Smooth muscle cell (in vitro differentiated cells): ENCODE results near the gene GCNT4. TPM values are rescaled to one million over a fixed set of nuclear protein-coding genes. Genes with fewer than 3 reads are reported as not detected.

Experiments used
- DNase-seq: peaks from one replicate; lab custom pipeline; 2025; ENCODE audit not compliant: unreplicated experiment; lab: John Stamatoyannopoulos, UW
- H2AFZ ChIP-seq: fragments of 200-600 bp; sonication (generic); 2 replicates; pipeline ENCODE4 v1.6.0; 2016; ENCODE audit warnings: antibody characterized with exemption, low read depth, mild to moderate bottlenecking
- H3F3A ChIP-seq: fragments of 200-600 bp; sonication (generic); 2 replicates; pipeline ENCODE4 v1.6.0; 2017; ENCODE audit warnings: antibody characterized with exemption, low read depth
- H3K27ac ChIP-seq: fragments of 200-600 bp; sonication (generic); 2 replicates; pipeline ENCODE4 v1.5.1; 2016; ENCODE audit warnings: low read depth, mild to moderate bottlenecking
- H3K27me3 ChIP-seq: fragments of 200-600 bp; sonication (generic); 2 replicates; pipeline ENCODE4 v1.6.1; 2016; ENCODE audit warnings: low read depth, mild to moderate bottlenecking
- H3K36me3 ChIP-seq: fragments of 200-600 bp; sonication (generic); 2 replicates; pipeline ENCODE4 v1.5.1; 2016; ENCODE audit warnings: low read depth
- H3K4me1 ChIP-seq: fragments of 200-600 bp; sonication (generic); 2 replicates; pipeline ENCODE4 v1.5.1; 2016; ENCODE audit warnings: low read depth
- H3K4me2 ChIP-seq: fragments of 200-600 bp; sonication (generic); 2 replicates; pipeline ENCODE4 v1.6.0; 2016; ENCODE audit warnings: mild to moderate bottlenecking
- H3K4me3 ChIP-seq: fragments of 200-600 bp; sonication (generic); 2 replicates; pipeline ENCODE4 v1.5.1; 2016; ENCODE audit warnings: mild to moderate bottlenecking
- H3K79me2 ChIP-seq: fragments of 200-600 bp; sonication (generic); 2 replicates; pipeline ENCODE4 v1.6.0; 2016; ENCODE audit warnings: low read depth, mild to moderate bottlenecking
- H3K9ac ChIP-seq: fragments of 200-600 bp; sonication (generic); 2 replicates; pipeline ENCODE4 v1.6.0; 2016; ENCODE audit warnings: low read depth
- H3K9me3 ChIP-seq: fragments of 200-600 bp; sonication (generic); replicated peaks from 2 replicates; pipeline ENCODE4 v1.5.1; 2016; ENCODE audit warnings: low read depth
- H4K20me1 ChIP-seq: fragments of 200-600 bp; sonication (generic); 2 replicates; pipeline ENCODE4 v1.6.0; 2016; ENCODE audit warnings: low read depth
- WGBS: methylation state at CpG from one replicate; pipeline ENCODE4 v1.1.7; 2016; ENCODE audit warnings: low lambda C conversion rate; 5-methylcytosine and 5-hydroxymethylcytosine counted together
- polyA plus RNA-seq: library from polyadenylated mRNA; unstranded; fragments of >200 nt; fragmentation: Nextera tagmentation; extraction: Ambion mirVana; gene quantifications from 2 replicates; pipeline ENCODE4 v1.2.1, GENCODE V29; 2016
- total RNA-seq: library from RNA; depleted of rRNA; stranded (reverse); fragments of >200 nt; gene quantifications from 2 replicates; pipeline ENCODE4 v1.2.3, GENCODE V29; 2014
- TF ChIP-seq, protein P1 (sequence below): fragments of 200-600 bp; sonication (generic); IDR thresholded peaks from 2 replicates; pipeline ENCODE4 v1.5.1; 2017; ENCODE audit warnings: borderline replicate concordance, mild to moderate bottlenecking, antibody characterized with exemption; ENCODE audit not compliant: insufficient read depth, poor library complexity, severe bottlenecking

Gene GCNT4
- total and polyA plus RNA-seq, 2 experiments from 2014 or later: 0.54 to 15.6 TPM

DNA sequence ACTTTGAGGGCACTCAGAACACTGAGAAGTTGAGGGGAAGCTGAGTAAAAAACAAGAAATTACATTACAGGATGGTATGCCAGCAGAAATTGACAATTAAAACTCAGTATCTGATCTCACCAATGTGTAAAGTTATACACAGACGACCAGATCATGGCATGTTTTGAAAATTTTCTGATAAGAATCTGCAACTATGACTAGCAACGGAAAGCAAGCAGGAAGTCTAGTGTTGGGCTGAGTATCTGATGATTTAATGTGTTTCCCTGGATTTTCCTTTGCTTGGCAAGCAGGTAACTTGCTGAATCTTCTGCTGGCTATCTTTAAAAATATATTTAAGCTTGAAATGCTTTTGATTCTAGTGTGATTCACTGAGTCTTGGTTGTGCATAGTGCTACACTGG, 5.2 kb upstream of the GCNT4 start:
- Histone ChIP-seq H3K79me2 (peaks cover under 1% of the 10 kb centered on the region), H3K4me3 (no peak overlapping the region), H3F3A (peaks cover 19% of the 10 kb centered on the region), H3K27me3 (no peaks in the 10 kb centered on the region), H4K20me1 (no peaks in the 10 kb centered on the region), H3K4me2 (no peak overlapping the region), H3K4me1 (peaks cover 15% of the 10 kb centered on the region), H3K9ac (no peak overlapping the region), H3K36me3 (no peaks in the 10 kb centered on the region), H3K9me3 (no peaks in the 10 kb centered on the region), H3K27ac (peak overlapping the region; percentile 48), H2AFZ (no peak overlapping the region)
- 27% methylated on average over 2 of the region's 2 CpGs for WGBS
- TF ChIP-seq, protein P1, sequence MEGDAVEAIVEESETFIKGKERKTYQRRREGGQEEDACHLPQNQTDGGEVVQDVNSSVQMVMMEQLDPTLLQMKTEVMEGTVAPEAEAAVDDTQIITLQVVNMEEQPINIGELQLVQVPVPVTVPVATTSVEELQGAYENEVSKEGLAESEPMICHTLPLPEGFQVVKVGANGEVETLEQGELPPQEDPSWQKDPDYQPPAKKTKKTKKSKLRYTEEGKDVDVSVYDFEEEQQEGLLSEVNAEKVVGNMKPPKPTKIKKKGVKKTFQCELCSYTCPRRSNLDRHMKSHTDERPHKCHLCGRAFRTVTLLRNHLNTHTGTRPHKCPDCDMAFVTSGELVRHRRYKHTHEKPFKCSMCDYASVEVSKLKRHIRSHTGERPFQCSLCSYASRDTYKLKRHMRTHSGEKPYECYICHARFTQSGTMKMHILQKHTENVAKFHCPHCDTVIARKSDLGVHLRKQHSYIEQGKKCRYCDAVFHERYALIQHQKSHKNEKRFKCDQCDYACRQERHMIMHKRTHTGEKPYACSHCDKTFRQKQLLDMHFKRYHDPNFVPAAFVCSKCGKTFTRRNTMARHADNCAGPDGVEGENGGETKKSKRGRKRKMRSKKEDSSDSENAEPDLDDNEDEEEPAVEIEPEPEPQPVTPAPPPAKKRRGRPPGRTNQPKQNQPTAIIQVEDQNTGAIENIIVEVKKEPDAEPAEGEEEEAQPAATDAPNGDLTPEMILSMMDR: no peak
- no peak for DNase-seq

- DNase-seq: no peak
- Histone ChIP-seq H3F3A (peaks cover 19% of the 10 kb centered on the region), H3K9ac (no peak overlapping the region), H3K9me3 (no peaks in the 10 kb centered on the region), H3K4me1 (peaks cover 25% of the 10 kb centered on the region), H3K4me3 (no peak overlapping the region), H3K27me3 (no peaks in the 10 kb centered on the region), H2AFZ (no peak overlapping the region), H3K79me2 (peaks cover 19% of the 10 kb centered on the region), H3K36me3 (no peaks in the 10 kb centered on the region), H3K4me2 (peak overlapping the region; percentile 10), H4K20me1 (no peaks in the 10 kb centered on the region), H3K27ac (peak overlapping the region; percentile 9)
- TF ChIP-seq, protein P1: no peak
- WGBS: 42% methylated on average over 1 of the region's 1 CpG
Measured at GRCh38 chr5:75055727-75056144, 3.4 kb upstream of the GCNT4 start.

DNA sequence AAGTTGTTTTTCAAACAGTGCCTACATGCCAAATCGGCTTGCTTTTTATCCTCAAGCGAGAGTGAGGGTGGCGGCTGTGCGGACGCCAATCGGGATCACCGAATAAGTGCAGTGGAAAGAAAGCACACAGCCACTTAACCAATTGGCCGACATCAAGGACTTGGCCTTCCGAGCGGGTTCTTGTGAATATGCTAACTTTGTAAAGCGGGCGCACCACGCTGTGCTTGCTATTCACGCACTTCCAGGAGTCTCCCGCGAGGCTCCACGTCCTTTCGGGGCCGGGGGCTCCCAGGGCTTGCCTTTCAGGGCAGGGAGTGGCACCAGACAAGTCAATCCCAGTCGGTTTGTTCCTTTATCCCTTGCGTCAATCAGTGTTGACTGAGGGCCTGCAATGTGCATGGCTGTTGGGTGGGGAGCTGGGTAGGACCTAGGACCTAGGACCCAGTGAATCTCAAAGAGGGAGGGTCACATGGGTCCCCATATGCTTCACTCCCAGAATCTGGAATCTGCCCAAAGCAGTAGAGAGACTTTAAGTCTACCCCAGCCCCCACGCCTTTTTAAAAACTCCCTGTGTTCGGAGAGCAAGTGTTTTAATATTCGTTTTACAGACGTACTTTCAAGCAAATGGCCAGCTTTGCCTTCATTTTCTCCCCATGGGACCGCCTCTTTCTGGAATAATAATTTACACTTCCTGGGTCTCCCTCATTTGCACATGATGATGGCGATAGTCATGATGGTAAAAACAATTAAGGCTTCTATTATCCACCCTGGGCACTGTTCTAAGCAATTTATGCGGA, 2.0 kb upstream of the GCNT4 start:
- H3K27me3 ChIP-seq: no peaks in the 10 kb centered on the region
- peak overlapping the region; percentile 96 for H2AFZ ChIP-seq
- no peaks in the 10 kb centered on the region for H3K36me3 ChIP-seq
- peak overlapping the region; percentile 85 for H3K9ac ChIP-seq
- 13% methylated on average over 28 of the region's 28 CpGs for WGBS
- DNase-seq: no peak
- peak overlapping the region; percentile 95 for H3K4me2 ChIP-seq
- H3K4me3 ChIP-seq: peak overlapping the region; percentile 97
- H3K4me1 ChIP-seq: peaks cover 25% of the 10 kb centered on the region
- H4K20me1 ChIP-seq: peaks cover 3% of the 10 kb centered on the region
- peaks cover 19% of the 10 kb centered on the region for H3F3A ChIP-seq
- peaks cover 28% of the 10 kb centered on the region for H3K79me2 ChIP-seq
- no peaks in the 10 kb centered on the region for H3K9me3 ChIP-seq
- peak overlapping the region; percentile 89 for H3K27ac ChIP-seq
- TF ChIP-seq, protein P1: no peak
